Measurements from ENCODE around the gene RIIAD1.
A peak's percentile ranks its signal among the peaks of the same experiment; 100 is the strongest.
"Not testable (repeated sequence)": the region's sequence is repeated elsewhere in the genome, so short reads cannot be mapped to it uniquely, and the experiment has no call there.

RIIAD1 gene

DNA sequence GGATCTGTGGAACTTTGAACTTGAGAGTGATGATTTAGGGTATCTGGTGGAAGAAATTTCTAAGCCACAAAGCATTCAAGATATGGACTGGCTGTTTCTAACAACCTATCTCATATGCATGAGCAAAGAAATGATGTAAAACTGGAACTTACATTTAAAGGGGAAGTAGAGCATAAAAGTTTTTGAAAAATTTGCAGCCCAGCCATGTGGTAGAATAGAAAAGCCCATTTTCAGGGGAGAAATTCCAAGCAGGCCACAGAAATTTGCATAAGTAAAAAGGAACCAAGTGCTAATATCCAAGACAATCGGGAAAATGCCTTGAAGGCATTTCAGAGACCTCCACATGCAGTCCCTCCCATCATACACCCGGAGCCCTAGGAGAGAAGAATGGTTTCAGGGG, 15.7 kb downstream of the RIIAD1 start:
- no peak for DNase-seq

DNA sequence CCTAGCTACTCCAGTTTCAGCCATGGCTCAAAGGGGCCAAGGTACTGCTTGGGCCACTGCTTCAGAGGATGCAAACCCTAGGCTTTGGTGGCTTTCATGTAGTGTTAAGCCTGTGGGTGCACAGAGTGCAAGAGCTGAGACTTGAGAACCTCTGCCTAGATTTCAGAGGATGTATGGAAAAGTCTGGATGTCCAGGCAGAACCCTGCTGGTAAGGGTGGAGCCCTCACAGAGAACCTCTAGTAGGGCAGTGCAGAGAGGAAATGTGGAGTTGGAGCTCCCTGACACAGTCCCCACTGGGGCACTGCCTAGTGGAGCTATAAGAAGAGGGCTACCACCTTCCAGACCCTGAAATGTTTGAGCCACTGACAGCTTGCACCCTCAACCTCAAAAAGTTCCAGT, 16.2 kb downstream of the RIIAD1 start:
- DNase-seq, result no peak

DNA sequence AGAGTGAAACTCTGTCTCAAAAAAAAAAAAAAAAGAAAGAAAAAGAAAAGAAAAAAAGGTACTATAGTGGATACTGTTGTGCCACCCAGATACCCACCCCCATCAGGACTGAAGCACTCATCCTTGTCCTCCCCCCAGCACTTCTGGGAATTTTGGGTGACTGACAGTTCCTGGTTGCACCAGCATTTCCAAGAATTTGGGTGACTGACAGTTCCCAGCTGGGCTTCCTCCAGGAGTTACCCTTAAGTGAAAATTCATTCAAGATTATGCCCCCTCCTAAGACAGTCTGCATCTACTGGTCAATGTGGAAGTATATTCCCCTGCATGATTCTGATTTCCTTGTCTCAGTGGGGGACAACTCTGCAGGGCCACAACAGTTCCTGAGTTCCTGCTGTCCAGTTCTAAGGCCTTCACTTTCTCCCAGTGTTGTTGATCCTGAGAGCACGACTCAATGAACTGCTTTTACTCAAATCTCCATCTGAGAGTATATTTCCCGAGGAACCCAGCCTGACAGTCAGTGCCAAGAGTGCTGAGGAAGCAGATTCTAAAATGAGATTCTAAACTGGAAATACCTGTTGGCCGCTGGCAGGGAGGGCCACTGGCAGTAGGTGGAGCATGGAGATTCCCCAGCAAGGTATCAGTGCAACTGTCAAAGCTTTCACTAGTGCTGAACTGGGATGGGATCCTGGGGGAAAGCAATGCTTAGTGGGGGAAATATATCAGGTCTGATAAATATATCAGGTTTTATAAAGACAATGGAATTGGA, 18.5 kb downstream of the RIIAD1 start:
- no peak for DNase-seq

DNA sequence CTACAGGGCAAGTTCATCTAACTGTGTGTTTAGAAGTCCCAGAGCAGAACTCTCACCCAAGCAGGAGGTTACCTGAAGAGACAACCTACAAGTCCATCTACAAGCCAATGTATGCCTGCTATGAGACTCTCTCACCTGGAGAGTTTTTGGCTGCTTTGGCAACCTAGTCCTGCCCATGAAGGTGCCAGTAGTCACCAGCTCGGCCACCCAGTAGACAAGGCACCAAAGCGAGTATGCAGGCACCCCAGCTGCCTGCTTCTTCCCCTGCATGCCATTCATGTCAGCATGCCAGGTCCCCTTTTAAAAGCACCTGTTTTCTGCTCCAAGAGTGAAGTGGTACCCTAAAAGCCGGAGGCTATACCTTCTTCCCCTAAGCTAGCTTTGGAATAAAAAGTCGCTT, 20.2 kb downstream of the RIIAD1 start:
- DNase-seq, result no peak

- peak; percentile 19 for DNase-seq
Observed at GRCh38 chr1:151756291-151756690, 35.0 kb downstream of the RIIAD1 start.

GRCh38 chr1:151759241-151759640, 37.9 kb downstream of the RIIAD1 start:
- no peak for DNase-seq

DNA sequence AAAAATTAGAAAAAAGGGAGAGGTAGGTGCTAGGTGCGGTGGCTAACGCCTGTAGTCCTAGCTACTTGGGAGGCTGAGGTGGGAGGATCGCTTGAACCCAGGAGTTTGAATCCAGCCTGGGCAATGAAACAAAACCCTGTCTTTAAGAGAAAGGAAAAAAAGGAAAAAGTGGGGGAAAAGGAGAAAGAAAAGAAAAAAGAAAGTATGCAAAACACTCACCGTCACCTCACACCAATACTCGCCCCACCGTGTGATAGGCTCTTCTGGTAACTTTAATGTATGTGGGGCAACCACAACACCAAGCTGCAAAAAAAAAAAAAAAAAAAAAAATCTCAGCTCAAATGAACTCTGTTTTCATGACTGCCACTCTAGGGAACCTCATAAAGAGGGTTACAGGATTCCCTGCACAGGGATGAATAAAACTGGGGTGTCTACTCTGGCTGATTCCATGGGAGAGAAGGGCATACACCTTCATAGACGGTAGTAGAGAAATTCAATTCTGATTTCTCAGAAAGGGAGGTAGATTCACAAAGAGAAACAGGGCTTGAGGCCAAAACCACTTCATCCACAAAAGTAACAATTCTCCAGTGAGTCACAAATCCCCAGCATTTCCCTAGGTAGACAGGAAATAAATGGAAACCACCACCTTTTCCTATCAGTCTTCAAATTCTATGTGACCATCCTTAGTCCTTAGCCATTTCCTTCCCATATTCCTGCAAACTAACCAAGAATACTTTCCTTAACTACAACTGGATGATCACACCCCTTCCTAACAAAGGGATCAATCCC, 39.5 kb downstream of the RIIAD1 start:
- DNase-seq, result no peak

DNA sequence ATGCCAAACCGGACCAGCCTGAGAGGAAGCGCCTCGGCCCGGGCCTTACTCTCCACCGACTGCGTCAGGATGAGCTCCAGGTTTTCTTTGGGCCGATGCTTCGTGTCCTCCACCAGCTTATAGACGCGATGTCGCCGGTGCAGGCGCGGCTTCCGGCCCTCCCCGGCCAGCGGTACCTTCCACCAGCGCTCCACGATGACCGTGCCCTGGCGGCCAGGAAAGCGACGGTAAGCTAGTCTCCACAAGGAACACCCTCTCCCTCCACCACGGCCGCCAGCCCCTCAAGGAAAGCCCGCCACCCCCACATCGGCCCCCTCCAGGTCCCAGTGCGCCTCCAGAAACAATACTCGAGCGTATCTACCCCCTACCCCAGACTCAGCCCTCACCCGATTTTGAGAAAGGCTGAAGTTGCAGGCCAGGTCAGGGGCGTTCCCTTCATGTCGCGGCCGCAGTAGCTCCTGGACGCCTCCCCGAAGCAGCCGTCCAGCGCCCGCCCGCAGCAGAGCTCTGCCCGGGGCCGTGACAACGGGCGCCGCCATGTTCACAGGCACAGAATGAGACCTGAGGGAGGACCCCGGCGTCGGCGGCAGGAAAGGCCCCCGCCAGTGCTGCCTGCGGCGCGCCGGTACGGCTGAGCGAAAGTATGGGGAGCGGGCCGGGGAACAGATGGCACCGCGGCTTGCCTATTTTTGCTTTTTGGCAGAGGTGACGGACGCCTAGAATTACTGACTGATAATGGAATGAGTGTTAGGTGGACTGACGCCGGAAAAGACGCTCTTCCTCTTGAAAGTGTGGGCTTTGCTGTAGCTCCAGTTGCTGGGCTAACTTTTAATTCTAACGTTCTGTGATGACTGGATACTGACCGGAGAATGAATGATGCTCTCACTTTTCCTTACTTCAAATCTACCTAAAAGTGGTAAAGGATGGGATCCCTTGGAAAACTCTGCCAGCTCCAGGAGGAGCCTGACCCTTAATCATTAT, 41.9 kb downstream of the RIIAD1 start, which contains the start of gene MRPL9:
Gene MRPL9 (minus strand): TSS at position 556 of the 981 bp plus-strand sequence. CDS start 17 bp downstream, at position 539.
- peak; percentile 83 for DNase-seq

DNA sequence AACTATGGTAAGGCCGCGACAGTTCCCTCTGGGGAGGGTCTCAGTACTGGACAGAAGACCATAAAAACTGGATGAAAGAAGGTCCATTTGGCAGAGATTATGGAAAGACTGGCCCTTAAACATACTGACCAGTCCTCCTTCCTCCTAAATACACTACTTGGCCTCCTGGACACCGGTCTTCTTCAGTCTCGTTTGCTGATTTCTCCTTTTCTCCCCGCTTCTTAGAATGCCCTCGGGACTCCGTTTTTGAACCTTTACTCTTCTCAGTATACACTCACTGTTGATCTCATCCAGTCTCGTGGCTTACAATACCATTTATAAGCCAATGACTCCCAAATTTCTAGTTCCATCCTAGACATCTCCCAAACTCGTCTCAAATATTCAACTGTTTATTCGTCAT, 42.7 kb downstream of the RIIAD1 start:
- DNase-seq, result no peak

DNA sequence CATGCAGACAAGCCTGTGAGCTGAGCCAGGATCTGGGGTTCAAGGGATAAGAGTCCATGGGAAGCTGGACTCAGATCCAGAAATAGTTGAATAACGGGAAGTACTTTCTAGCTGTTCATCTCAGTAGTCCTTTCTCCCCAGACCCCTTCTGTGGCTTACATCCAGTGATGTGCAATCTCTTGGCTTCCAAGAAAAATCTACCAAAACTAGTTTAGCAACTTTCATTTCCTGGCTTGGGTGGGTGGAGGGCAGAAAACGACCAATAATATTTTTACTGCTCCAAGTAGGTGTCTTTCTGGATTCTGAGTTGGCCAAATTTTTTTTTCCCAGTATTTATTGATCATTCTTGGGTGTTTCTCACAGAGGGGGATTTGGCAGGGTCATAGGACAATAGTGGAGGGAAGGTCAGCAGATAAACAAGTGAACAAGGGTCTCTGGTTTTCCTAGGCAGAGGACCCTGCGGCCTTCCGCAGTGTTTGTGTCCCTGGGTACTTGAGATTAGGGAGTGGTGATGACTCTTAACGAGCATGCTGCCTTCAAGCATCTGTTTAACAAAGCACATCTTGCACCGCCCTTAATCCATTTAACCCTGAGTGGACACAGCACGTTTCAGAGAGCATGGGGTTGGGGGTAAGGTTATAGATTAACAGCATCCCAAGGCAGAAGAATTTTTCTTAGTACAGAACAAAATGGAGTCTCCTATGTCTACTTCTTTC, 47.2 kb downstream of the RIIAD1 start:
- DNase-seq, result not testable (repeated sequence)

DNA sequence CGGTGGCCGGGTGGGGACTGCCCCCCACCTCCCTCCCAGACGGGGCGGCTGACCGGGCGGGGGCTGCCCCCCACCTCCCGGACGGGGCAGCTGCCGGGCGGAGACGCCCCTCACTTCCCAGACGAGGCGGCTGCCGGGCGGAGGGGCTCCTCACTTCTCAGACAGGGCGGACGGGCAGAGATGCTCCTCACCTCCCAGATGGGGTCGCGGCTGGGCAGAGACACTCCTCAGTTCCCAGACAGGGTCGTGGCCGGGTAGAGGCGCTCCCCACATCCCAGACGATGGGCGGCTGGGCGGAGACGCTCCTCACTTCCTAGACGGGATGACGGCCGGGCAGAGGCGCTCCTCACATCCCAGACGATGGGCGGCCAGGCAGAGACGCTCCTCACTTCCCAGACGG, 47.9 kb downstream of the RIIAD1 start:
- not testable (repeated sequence) for DNase-seq

GRCh38 chr1:151773702-151774101, 52.4 kb downstream of the RIIAD1 start:
- DNase-seq, result no peak

DNA sequence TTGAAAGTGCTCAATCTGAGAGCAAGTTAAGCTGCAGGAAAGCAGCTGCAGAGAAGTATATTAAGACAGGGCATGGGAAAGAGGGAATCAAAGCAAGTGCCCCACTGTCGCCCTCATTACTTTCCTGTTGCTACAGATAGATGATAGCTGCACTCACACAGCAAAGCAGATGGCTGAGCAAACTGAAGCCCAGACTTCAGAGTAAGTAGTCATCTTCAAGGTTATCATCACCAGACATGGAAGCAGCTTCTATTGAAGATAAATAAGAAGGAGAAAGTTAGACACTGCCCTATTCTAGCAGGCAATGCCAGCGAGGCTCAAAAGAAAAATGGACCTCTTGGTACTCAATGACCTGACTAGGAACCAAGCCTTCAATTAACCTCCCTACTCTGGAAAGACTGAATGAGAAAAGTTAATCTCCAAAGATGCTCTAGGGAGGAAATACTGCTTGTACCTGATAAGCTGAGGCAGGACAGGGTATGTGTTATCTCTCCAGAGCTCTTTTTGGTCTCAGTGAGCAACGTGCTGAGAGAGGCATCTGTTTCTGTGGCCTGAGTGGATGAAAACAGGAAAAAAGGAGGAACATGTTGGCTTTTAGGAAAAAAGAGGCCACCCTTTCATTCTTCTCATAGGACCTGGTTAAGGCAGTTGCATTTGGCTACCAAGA, 53.1 kb downstream of the RIIAD1 start:
- DNase-seq, result no peak

DNA sequence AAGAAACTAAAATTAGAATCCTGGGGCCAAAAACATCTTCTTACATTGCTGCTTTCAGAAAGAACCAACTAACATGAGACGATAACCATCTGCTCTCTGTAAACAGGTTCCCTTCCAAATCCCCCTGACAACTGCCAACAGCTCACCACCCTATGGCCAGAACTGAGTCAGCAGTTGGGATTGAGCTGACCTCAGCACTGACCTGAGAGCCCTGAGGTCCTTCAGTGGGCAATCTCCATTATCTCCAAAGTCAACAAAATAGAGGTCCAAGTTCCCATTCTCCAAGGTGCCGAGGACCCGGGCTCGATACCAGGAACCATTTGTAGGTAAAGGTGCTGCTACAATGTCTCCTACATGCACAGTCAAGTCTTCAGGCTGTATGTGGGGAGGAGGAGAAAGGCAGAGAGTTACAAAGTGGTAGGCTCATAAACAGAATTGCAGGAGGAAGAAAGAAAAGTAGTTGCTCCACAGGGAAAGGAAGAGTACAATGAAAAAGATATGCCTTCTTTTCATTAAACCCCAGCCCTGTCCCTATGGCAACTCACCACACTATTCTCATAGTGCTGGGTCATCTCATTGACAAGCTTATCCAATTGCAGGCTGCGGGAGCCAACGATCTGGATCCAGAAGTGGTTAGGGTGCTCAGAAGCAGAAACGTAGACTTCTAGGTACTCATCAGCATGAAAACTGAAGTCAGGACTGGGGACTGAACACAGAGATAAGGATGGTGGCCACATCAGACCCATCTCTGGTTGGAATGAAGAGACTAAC, 54.8 kb downstream of the RIIAD1 start:
- DNase-seq, result no peak

- no peak for DNase-seq
Observed at GRCh38 chr1:151776665-151777062, 55.3 kb downstream of the RIIAD1 start.

DNA sequence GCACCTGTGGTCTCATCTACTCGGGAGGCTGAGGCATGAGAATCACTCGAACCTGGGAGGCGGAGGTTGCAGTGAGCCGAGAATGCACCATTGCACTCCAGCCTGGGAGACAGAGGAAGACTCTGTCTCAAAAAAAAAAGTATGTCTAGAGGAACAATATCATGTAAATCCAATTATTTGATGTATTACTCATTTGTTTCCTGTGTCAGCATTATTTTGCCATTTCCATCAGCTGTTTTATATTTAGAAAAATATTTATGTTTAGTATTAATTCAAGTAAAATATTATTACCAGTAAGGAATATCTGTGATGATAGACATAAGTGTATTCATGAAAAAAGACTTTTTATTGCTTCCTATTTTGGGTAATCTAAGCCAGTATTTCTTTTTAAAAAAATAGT, 56.0 kb downstream of the RIIAD1 start:
- no peak for DNase-seq
